Pons (tissue), 1 donor: ENCODE data around the gene JPT1.
"Not testable (repeated sequence)": the region's sequence is repeated elsewhere in the genome, so short reads cannot be mapped to it uniquely, and the experiment has no call there.

Source experiments
- DNase-seq: peaks from one replicate; pipeline ENCODE4 v3.0.0-alpha.2; 2016; ENCODE audit warnings: low spot score

The JPT1 gene, protein sequence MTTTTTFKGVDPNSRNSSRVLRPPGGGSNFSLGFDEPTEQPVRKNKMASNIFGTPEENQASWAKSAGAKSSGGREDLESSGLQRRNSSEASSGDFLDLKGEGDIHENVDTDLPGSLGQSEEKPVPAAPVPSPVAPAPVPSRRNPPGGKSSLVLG

DNA sequence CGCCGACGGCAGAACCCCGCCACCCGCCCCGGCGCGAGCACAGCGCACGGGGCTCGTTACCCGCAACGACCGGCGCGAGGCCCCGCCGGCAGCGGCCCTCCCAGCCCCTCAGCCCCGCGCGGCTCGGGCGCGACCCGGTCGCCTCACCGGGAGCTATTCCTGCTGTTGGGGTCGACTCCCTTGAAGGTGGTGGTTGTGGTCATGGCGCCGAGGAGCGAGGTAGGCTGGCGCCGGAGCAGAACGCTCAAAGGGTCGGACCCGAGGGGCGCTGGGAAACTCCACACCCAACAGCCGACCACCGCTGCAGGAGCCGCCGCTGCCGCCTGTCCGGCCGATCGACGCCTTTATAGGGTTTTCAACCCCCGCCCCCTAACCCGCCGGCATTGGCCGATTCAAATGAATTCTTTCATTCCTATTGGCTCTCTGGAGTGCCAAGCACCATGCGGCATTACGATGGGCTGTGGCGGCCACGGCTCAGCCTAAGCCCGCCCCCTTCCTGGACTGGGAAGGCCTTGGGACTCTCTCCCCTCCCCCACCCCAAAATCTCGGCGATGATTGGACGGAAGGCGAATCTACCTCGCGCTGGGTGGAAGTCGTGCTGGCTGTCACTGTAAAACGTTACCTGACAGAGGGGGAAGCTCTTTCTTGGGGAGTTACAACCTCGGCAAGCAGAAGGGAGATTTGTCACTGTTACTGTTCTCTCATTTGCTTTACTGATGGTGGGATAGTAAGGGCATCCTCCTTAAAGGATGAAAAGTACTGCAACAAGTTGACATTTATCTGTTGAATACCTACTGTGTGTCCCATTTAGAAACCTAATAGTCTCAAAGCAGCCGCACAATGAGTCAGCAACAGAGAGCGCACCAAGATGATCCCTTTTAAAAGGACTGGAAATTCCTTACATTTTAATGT, at the start of gene JPT1:
Gene JPT1 (minus strand): TSS at position 318 of the 912 bp plus-strand sequence. CDS start 115 bp downstream, at position 203.
- peak; percentile 99 for DNase-seq

DNA sequence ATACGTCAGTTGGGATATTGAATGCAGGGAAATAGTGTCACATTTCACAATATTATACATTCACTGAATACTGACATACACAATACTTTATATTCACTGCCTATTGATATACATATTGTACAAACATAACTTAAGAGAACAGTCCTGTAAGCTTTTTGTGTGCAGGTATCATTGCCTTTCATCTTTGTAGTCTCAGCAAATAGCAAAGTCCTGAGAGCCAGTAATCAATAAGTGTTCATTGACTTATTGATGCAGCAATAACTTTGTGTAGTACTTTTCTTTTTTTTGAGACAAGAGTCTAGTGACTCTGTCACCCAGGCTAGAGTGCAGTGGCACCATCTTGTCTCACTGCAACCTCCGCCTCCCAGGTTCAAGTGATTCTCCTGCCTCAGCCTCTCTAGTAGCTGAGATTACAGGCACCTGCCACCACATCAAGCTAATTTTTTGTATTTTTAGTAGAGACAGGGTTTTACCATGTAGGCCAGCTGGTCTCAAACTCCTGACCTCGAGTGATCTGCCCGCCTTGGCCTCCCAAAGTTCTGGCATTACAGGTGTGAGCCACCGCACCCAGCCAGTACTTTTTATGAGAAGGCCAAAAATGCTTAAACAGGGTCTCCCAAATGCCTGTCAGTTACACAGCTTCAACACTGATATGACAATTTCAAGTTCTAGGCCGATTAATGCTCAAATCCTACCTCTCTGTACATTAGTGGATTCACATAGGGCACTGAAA, 45.7 kb upstream of the JPT1 start:
- DNase-seq, result no peak

DNA sequence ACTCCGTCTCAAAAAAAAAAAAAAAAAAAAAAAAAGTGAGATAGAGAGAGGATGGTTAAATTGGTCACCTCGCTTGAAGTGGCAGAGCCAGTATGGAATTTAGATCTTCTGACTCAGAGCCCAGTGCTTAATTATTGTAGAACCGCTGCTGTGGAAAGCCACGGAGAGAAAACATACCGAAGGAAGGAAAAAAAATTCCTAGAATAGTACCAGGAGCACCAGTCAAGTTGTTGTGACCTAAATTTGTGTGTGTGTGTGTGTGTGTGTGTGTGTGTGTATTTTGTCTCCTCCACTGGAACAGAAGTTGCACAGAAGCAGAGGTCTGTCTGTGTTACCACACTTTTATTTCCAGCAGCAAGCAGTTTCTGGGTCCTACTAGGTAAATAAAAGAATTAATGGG, 40.6 kb upstream of the JPT1 start:
- no peak for DNase-seq

DNA sequence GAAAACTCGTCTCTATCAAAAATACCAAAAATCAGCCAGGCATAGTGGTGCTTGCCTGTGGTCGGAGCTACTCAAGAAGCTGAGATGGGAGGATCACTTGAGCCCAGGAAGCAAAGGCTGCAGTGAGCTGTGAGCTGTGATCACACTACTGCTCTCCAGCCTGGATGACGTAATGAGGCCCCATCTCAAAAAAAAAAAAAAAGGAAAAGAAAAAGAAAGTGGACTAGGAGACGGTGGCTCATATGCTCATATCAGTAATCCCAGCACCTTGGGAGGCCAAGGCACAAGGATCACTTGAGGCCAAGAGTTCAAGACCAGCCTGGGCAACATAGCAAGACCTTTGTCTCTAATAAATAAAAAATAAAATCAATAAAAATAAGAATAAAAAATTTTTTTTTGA, 37.3 kb upstream of the JPT1 start:
- DNase-seq, result no peak

DNA sequence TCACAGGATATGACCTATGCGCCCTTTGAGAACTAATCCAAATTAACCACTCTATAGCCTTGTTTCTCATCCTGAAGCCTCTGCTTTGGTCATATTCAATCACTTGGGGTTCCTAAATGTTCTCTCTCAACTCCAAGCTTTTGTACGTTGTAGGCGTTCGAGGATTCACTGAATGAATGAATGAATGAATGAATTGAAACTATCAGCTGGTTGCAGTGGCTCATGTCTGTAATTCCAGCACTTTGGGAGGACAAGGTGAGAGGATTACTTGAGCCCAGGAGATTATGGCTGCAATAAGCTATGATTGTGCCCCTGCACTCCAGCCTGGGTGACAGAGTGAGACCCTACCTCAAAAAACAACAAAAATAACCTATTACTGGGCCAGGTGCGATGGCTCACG, 34.3 kb upstream of the JPT1 start:
- no peak for DNase-seq

DNA sequence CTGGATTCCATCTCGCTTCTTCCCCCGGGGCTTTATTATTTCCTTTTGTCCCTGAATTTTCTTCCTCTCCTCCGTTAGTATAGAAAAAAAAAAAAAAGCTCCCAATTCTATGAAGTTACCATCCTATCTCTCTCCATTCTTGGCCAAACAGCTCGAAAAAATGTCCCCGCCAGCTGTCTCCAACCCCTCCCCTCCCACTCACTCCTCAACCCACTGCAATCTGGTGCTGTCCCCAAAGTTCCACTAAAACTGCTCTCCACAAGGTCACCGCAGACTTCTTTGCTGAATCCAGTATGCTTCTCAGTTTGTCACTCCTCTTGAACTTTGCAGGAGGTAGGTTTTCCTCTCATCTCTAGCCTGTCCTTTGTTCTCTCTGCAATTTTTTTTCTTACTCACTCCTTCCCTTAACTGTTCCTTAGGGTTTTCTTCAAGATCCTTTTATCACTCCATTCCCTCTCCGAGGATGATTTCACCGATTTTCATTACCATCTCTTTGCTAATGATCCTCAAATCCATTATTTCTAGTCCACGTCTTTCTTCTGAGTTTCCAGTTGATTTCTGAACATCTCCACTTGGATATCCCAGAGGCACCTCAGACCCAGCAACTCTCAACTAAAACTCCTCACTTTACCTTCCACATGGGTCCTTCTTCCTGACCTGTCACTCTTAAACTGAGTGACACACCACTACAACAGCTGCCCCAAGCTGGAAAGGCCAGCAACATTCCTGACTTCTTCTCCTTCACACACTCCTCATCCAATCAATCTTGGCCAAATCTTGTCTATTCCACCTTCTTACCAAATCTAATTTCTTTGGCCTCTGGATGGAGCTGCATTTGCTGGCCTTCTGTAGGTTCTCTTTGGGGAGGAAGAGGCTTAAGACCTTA, 29.9 kb upstream of the JPT1 start:
- DNase-seq, result no peak

DNA sequence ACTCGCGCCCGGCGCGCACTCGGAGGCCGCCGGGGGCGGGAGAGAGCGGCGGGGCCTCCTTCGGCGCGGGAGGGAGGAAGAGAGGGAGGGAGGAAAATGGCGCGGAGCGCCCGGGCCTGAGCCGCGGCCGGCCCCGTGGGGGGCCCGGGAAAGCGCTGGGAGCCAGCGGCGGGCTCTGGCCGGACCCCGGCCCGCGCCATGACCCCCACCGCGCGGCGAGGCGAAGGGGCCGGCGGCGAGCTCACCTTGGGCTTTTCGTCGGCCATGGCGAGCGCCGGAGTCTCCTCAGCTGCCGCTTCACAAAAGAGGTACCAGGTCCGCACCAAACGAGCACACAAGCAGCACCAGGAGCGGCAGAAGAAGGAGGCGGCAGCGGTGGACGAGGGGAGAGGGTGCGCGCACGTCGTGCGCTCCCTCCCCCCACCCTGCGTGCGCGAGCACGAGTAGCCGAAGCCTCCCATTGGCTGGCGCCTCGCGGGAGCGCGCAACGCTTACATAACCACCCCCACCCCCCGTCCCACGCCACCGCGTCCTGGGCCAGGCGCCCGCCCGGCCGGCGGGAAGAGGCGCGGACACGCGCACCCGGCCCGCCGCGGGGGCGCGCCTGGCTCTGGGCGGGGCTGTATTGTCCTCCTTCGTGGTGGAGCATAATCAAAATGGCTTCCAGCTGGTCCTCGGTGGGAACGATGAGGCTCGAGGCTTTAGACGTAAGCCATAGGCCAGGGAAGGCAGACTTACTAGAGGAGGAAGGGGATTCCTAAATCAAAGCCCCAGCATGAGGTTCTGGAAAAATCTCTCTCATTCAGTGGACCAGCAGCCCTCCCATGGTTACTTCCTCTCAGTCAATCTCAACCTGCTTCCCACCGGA, 28.5 kb upstream of the JPT1 start, which contains the start of gene SUMO2:
Gene SUMO2 (minus strand): TSS at position 391 of the 868 bp plus-strand sequence. CDS start 125 bp downstream, at position 266.
- peak; percentile 86 for DNase-seq

DNA sequence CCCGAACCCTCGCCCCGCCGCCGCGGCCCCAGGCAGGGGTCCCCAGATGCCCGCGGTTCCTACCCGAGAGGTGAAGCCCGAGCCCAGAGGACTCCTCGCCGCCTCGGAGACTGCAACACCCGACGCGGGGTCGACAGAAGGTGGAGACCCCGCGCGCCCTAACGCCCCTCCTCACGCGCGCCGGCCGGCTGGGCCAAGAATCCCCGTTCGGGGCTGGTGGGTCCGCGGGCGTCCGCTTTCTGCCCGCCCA, 27.9 kb upstream of the JPT1 start:
- no peak for DNase-seq

DNA sequence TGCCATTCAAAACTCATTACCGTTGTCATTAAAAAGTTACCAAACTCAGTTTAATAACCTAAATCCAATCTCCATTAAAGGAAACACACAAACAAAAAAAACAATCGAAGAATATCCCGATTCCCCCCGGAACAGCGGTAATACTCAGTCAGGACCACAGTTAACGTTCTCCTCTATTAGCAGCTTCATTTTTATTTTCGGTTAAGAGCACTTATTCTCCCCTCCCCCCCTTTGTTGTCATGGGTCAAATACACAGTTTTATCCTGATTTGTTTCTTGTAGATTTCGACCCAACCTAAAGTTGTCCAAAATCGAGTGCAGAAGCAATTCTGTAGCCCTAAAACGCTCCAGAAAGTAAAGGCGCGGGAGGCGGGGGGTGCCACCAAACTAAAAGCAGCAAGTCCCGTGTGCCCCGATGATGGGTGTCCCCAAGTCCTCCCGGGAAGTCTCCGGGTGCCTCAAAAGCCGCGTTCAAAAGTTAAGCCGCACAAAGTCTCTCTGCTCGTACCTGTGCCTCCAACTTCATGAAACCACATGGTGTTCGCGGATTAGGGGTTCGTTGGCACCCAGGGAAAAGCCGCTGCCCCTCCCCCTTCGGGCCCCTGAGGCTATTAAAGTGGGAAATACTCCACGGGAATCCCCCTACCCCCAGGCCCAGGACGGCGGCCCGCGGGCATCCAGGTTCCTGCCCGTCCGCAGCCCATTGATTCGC, 27.5 kb upstream of the JPT1 start:
- DNase-seq, result peak; percentile 16

DNA sequence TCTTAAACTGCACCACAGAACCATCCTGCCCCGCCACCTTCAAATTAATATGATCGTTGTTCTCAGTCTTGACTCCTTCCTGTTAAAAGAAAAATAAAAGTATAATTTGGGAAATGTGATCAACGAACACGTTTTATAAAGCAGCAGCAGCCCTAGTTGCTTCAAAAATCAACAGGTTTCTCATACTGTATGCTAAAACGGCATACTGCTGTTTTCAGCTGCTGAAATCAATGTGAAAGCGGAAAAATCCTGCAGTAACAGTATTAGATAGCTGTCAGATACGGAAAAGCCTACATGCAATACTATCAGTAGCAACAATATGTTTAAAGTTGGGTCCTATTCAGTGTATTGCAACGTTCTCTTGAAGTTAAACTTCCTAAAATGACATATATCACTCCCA, 26.8 kb upstream of the JPT1 start:
- DNase-seq, result no peak

DNA sequence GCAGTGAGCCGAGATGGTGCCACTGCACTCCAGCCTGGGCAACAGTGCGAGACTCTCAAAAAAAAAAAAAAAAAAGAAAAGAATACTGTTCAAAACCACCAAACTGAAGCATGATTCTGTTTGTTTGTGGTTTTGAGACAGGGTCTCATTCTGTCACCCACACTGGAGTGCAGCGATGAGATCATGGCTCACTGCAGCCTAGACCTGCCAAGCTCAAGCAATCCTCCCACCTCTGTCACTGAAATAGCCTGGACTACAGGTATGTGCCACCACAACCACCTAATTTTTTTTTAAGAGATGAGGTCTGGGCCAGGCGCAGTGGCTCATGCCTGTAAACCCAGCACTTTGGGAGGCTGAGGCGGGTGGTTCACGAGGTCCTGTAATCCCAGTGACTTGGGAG, 24.1 kb upstream of the JPT1 start:
- DNase-seq, result no peak

DNA sequence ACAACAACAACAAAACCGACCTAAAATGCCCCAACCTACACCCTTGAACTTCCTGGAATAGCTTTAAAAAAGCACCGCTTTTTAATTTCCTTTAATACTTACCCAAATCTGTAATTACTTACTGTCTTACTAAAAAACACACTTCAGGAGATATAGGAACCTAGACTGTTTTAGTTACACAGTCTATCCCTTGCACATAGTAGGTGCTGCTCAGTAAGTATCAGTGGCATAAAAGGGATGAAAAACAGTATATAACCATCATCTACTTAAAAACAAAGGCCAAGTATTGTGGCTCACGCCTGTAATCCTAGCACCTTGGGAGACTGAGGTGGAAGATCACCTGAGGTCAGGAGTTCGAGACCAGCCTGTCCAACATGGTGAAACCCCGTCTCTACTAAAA, 22.3 kb upstream of the JPT1 start:
- no peak for DNase-seq

DNA sequence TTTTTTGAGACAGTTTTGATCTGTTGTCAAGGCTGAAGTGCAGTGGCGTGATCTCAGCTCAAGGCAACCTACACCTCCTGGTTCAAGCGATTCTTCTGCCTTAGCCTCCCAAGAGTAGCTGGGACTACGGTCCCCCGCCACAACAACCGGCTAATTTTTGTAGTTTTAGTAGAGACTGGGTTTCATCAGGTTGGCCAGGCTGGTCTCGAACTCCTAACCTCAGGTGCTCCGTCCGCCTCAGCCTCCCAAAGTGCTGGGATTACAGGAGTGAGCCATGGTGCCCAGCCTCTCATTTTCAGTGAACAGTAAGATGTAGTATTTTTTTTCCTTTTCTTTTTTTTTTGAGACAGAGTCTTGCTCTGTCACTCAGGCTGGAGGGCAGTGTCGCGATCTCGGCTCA, 20.7 kb upstream of the JPT1 start:
- no peak for DNase-seq

DNA sequence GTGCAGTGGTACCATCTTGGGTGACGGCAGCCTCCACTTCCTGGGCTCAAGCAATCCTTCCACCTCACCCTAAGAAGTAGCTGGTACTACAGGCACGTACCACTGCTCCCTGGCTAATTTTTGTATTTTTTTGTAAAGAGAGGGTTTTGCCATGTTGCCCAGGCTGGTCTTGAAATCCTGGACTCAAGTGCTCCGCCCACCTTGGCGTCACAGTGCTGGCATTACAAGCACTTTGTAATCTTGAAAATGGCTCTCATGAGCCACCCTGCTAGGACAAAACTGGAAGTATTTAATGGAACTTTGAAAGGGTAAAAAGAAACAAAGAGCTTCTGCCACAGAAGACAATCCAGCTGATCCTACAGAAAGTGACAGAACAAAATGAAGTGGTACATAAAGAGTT, 19.2 kb upstream of the JPT1 start:
- DNase-seq, result no peak

DNA sequence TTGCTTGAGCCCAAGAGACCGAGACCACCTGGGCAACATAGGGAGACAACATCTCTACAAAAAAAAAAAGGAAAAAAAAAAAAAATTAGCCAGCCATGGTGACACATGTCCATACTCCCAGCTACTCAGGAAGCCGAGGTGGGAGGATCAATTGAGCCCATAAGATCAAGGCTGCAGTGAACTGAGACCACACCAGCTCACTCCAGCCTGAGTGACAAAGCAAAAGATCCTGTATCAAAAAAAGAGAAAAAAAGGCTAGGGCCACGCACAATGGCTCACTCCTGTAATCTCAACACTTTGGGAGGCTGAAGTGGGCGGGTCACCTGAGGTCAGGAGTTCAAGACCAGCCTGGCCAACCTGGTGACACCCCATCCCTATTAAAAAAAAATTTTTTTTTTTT, 14.7 kb upstream of the JPT1 start:
- no peak for DNase-seq

DNA sequence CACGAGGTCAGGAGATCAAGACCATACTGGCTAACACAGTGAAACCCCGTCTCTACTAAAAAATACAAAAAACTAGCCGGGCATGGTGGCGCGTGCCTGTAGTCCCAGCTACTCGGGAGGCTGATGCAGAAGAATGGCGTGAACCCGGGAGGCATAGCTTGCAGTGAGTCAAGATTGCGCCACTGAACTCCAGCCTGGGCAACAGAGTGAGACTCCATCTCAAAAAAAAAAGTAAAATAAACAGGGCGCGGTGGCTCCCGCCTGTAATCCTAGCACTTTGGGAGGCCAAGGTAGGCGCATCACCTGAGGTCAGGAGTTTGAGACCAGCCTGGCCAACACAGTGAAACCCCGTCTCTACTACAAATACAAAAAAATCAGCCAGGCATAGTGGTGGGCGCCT, 10.3 kb upstream of the JPT1 start:
- DNase-seq, result not testable (repeated sequence)

DNA sequence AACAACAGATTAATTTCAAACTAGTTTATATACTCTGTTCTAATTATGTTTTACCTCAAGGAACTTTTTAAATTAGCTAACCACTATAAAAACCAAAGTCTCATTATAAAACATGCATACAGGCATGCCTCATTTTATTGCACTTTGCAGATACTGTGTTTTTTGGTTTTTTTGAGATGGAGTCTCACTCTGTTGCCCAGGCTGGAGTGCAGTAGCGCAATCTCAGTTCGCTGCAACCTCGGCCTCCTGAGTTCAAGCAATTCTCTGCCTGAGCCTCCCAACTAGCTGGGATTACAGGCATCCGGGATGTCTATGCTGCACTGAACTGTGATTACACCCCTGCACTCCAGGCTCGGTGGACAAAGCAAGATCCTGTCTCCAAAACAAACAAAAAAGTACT, 8.8 kb upstream of the JPT1 start:
- DNase-seq, result no peak

DNA sequence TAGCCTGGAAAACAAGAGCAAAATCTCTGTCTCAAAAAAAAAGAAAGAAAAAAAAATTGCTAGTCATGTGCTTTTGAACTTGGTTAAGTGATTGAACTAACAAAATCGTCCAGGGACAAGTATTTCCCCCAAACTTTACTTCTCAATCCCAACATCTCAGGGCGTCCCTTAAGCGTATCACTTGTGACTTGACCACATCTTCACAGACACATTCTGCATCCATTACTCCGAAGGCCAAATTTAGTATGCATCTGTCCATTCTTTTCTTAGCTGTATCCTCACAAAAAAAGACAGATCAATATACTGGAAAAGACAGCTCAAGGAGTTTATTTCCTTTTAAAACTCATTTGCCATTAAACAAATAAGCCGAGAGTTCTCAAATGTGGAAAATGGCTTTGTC, 5.9 kb upstream of the JPT1 start:
- no peak for DNase-seq

DNA sequence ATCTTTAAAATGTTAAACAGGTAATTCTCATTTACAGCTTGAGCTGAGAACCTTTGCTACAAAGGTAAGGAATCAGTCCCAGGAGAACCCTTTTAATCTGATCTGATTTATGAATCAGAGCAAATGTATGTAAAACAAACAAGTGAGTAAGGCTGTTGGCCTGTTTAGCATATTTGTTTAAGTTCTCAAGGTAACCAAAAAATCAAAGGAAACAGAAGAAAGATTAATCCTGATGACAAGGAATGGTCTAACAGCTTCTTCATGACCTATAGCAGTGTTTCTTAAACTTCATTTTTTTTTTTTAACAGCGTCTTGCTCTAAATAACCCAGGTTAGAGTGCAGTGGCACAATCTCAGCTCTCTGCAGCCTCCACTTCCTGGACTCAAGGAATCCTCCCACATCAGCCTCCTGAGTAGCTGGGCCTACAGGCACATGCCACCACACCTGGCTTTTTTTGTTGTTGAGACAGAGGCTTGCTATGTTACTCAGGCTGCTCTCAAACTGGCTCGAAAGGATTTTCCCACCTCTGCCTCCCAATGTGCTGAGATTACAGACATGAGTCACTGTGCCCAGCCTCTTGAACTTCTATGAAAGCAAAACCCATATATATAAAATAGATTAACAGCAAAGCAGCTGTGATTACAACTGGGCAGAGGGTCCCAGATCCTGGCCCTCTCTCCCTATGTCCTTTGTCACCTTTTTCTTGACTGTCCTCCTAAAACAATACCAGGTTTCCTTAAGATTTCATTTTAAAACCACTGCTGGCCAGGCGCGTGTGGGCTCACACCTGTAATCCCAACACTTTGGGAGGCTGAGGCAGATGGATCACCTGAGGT, 5.1 kb upstream of the JPT1 start:
- no peak for DNase-seq

DNA sequence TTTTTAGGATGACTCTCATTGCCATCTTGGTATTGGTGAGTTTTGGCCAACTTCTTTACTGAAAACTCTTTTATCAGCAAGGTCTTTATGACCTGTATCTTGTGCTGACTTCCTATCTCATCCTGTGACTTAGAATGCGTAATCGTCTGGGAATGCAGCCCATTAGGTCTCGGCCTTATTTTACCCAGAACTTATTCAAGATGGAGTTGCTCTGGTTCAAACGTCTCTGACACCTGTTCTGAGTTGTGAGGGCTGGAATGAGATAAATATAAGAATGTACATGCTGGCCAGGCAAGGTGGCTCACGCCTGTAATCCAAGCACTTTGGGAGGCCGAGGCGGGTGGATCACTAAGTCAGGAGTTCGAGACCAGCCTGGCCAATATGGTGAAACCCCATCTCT, 4.2 kb upstream of the JPT1 start:
- not testable (repeated sequence) for DNase-seq
